Effector memory CD8-positive, alpha-beta T cell (primary cell): ENCODE measurements around the gene ZDHHC14.
"Not testable (repeated sequence)": the region's sequence is repeated elsewhere in the genome, so short reads cannot be mapped to it uniquely, and the experiment has no call there.

ENCODE experiments used
- ATAC-seq: fragments of 150-1000 bp; cut with Tn5 transposase; replicated peaks from 2 replicates; pipeline ENCODE4 v1.10.0; 2021; ENCODE audit warnings: mild to moderate bottlenecking, moderate library complexity
- DNase-seq, 3 experiments: peaks; one replicate each; pipeline ENCODE4 v3.0.0; 2021
- H3K27ac Mint-ChIP-seq, 2 donors: one replicate each; pipeline ENCODE4 v1.8.0; 2022; ENCODE audit warnings: mild to moderate bottlenecking in 2 of 2, mixed read lengths in 2 of 2, moderate library complexity in 2 of 2
- H3K27me3 Mint-ChIP-seq, 2 donors: one replicate each; pipeline ENCODE4 v1.8.0; 2022; ENCODE audit warnings: mixed read lengths in 2 of 2
- H3K36me3 Mint-ChIP-seq: one replicate; pipeline ENCODE4 v1.8.0; 2022; ENCODE audit warnings: mild to moderate bottlenecking, moderate library complexity, mixed read lengths; ENCODE audit not compliant: insufficient read depth
- H3K4me1 Mint-ChIP-seq, 2 donors: one replicate each; pipeline ENCODE4 v1.8.0; 2022; ENCODE audit warnings: low read depth in 2 of 2, mixed read lengths in 2 of 2
- H3K4me3 Mint-ChIP-seq, 2 donors: one replicate each; pipeline ENCODE4 v1.8.0; 2022; ENCODE audit warnings: mild to moderate bottlenecking in 2 of 2, mixed read lengths in 2 of 2, moderate library complexity in 2 of 2
- H3K9me3 Mint-ChIP-seq, 2 donors: one replicate each; pipeline ENCODE4 v1.8.0; 2022; ENCODE audit warnings: mixed read lengths in 2 of 2

Gene ZDHHC14

DNA sequence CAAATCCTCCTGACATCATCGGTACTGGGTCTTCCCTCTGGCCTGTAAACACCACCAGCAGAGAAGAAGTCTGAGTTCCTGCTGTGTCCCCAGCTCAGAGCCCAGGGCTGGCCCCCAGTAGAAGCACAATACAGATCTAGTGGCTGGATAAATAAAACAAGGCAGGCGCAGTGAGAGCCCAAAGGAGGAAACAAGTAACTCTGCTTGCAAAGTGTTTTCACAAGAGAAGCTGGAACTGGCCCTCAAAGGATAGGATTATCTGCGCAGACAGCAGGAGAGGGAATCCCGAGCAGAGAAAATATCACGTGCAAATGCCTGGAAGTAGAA is 205.1 kb downstream of the ZDHHC14 start:
- ATAC-seq: no peak
- DNase-seq: no peak
- Mint-ChIP-seq H3K27ac (peak overlapping the region; percentile 26 to 81), H3K4me3 (no peak overlapping the region), H3K27me3 (no peaks in the 10 kb centered on the region), H3K4me1 (peaks cover 0 to 5% of the 10 kb centered on the region in 2 donors), H3K36me3 (no peaks in the 10 kb centered on the region), H3K9me3 (peaks cover 4 to 17% of the 10 kb centered on the region in 2 donors)

DNA sequence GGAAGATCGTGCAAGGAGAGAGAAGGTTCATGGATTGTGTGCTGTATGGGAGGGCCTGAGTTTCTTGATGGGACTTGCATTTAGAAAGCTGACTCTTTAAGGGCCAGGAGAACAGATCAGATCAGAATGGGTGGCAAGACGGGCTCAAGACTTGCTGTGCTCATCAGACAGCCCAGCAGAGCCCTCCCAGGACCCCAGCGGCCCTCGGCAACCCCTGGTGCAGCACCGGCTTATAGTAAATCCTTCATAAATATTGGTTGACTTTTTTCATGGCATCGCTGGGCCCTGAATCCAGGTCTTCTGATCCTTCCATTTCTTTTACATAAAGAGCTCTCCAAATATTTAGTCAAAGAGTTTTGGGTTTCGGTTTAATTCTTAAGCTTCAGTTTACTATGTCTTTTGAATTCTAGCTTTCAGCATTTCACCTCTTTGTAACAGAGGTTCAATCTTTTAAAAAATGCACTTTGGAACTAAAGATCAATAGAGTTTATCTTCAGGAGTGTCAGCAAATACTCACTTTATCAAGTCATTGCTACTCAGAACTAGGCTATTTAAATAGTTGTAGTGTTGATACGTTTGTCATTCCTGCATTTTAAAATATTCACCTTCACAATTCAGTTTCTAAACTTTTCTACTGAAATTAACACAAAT is 205.6 kb downstream of the ZDHHC14 start:
- Mint-ChIP-seq H3K9me3 (peaks cover 4 to 17% of the 10 kb centered on the region in 2 donors), H3K36me3 (no peaks in the 10 kb centered on the region), H3K4me1 (peaks cover 0 to 5% of the 10 kb centered on the region in 2 donors), H3K27ac (peak overlapping the region in 1 of 2 donors; percentile 26), H3K4me3 (no peak overlapping the region), H3K27me3 (no peaks in the 10 kb centered on the region)
- no peak for DNase-seq
- ATAC-seq: no peak

DNA sequence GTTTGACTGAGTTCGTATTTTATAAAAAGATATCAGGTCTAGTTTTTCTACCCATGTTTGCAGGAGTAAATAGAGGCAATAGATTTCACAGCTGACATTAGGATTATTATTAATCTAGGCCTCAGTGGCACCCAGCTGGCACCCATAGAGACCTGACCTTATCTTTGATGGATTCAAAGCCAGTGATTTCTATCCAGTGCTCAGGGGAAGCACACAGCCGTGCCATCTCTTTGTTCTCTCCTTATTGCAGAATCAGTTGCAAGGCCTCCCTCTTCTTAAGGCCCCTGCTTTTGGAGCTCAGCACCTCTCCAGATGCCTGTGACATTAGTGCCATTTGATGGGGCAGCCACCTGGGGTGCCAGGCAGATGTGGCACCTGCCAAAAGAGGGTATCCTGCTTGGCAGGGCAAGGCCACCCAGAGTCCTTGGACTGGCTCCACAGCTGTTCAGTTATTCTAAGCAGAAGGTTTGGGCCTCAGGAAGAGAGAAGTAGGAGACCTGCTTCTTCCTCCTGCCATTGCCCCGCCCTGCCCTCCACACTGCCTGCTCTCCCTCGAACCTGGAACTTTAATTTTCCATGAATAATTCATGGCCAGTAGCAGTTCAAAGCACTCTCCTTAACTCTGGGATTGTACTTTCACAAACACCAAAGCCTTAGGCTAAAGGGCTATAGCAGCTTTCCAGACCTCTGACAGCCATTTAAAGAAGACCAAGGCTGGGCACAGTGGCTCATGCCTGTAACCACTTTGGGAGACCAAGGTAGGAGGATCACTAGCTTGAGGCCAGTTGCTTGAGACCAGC is 206.3 kb downstream of the ZDHHC14 start:
- DNase-seq (no peak), ATAC-seq (no peak)
- no peak overlapping the region for H3K27ac Mint-ChIP-seq
- H3K27me3 Mint-ChIP-seq: no peaks in the 10 kb centered on the region
- no peaks in the 10 kb centered on the region for H3K36me3 Mint-ChIP-seq
- peaks cover 4 to 16% of the 10 kb centered on the region in 2 donors for H3K9me3 Mint-ChIP-seq
- H3K4me1 Mint-ChIP-seq: peaks cover 0 to 5% of the 10 kb centered on the region in 2 donors
- no peak overlapping the region for H3K4me3 Mint-ChIP-seq

DNA sequence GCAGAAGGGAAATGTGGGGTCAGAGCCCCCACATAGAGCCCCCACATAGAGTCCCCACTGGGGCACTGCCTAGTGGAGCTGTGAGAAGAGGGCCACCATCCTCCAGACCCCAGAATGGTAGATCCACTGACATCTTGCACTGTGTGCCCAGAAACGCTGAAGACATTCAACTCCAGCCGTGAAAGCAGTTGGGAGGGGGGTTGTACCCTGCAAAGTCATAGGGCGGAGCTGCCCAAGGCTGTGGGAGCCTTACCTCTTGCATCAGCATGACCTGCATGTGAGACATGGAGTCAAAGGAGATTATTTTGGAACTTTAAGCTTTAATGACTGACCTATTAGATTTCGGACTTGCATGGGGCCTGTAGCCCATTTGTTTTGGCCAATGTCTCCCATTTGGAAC is 209.7 kb downstream of the ZDHHC14 start:
- H3K4me1 Mint-ChIP-seq, H3K9me3 Mint-ChIP-seq: not testable (repeated sequence)

GRCh38 chr6:157592541-157592940 is 211.6 kb downstream of the ZDHHC14 start:
- Mint-ChIP-seq H3K4me1 (peaks cover 0 to 8% of the 10 kb centered on the region in 2 donors), H3K4me3 (no peak overlapping the region), H3K27ac (peak overlapping the region in 1 of 2 donors; percentile 75), H3K27me3 (no peaks in the 10 kb centered on the region), H3K36me3 (no peaks in the 10 kb centered on the region), H3K9me3 (peaks cover 4 to 9% of the 10 kb centered on the region in 2 donors)
- ATAC-seq: no peak
- no peak for DNase-seq

More for the DNA sequence above, 209.7 kb downstream of the ZDHHC14 start:
- not testable (repeated sequence) for ATAC-seq, H3K27ac Mint-ChIP-seq, H3K4me3 Mint-ChIP-seq, H3K27me3 Mint-ChIP-seq, DNase-seq, H3K36me3 Mint-ChIP-seq

- Mint-ChIP-seq H3K4me1 (peaks cover 0 to 13% of the 10 kb centered on the region in 2 donors), H3K4me3 (no peak overlapping the region), H3K27ac (peak overlapping the region in 1 of 2 donors; percentile 28), H3K27me3 (no peaks in the 10 kb centered on the region), H3K36me3 (no peaks in the 10 kb centered on the region), H3K9me3 (peaks cover 4 to 9% of the 10 kb centered on the region in 2 donors)
- ATAC-seq (no peak), DNase-seq (no peak)
Measured at GRCh38 chr6:157592980-157593379, 212.0 kb downstream of the ZDHHC14 start.

DNA sequence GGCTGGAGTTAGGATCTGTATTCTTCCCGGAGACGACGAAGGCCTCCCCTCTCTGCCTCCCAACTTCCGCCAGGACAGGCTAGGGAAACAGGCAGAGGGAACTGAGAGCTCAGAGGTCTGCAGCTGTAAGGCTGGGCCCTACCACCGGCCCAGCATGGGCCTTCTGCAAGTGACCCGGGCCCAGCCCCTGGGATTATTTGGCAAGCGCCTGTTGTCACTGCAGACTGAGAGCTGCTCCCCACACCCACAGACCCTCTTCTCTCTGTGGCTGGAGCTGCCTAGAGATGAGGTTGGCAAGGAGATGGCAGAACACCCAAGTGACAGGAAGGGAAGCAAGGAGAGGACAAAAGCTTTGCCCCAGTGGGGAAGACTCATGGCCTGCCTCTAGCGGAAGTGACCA is 212.6 kb downstream of the ZDHHC14 start:
- ATAC-seq (no peak), DNase-seq (no peak)
- Mint-ChIP-seq H3K27ac (peak overlapping the region in 1 of 2 donors; percentile 28), H3K27me3 (no peaks in the 10 kb centered on the region), H3K4me3 (no peak overlapping the region), H3K9me3 (peaks cover 4 to 9% of the 10 kb centered on the region in 2 donors), H3K36me3 (no peaks in the 10 kb centered on the region), H3K4me1 (peaks cover 0 to 14% of the 10 kb centered on the region in 2 donors)

- no peak for DNase-seq
- Mint-ChIP-seq H3K4me1 (peaks cover 0 to 14% of the 10 kb centered on the region in 2 donors), H3K36me3 (no peaks in the 10 kb centered on the region), H3K9me3 (peaks cover 0 to 8% of the 10 kb centered on the region in 2 donors), H3K4me3 (no peak overlapping the region), H3K27ac (no peak overlapping the region), H3K27me3 (no peaks in the 10 kb centered on the region)
- no peak for ATAC-seq
Measured at GRCh38 chr6:157594292-157594691, 213.3 kb downstream of the ZDHHC14 start.

DNA sequence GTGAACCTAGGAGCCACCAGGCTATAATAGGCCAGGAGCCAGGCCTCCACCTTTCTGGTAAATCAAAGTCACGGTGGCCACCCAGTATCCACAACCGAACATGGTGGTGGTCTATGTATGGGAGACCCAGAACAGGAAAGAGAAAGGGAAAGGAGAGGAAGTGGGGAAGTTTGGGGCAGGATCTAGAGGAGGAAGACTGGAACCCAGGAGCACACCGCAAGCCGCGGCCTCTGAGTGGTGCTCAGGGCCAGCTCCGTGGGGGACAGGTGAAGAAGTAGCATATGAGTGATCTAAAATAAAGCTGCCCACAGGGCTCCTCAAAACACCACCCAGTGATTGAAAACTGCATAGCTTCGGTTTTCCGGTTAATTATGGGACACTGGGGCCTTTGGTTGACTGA is 214.8 kb downstream of the ZDHHC14 start:
- H3K27me3 Mint-ChIP-seq: no peaks in the 10 kb centered on the region
- no peaks in the 10 kb centered on the region for H3K36me3 Mint-ChIP-seq
- DNase-seq (no peak), ATAC-seq (no peak)
- peak overlapping the region in 1 of 2 donors; percentile 54 for H3K27ac Mint-ChIP-seq
- H3K4me1 Mint-ChIP-seq: peaks cover 0 to 14% of the 10 kb centered on the region in 2 donors
- no peak overlapping the region for H3K4me3 Mint-ChIP-seq
- no peaks in the 10 kb centered on the region for H3K9me3 Mint-ChIP-seq

GRCh38 chr6:157596461-157596860 is 215.5 kb downstream of the ZDHHC14 start:
- DNase-seq (no peak), ATAC-seq (no peak)
- Mint-ChIP-seq H3K27ac (peak overlapping the region; percentile 12 to 54), H3K9me3 (no peaks in the 10 kb centered on the region), H3K27me3 (no peaks in the 10 kb centered on the region), H3K4me1 (peaks cover 0 to 14% of the 10 kb centered on the region in 2 donors), H3K36me3 (no peaks in the 10 kb centered on the region), H3K4me3 (no peak overlapping the region)

- Mint-ChIP-seq H3K4me1 (peaks cover 0 to 14% of the 10 kb centered on the region in 2 donors), H3K4me3 (no peak overlapping the region), H3K27me3 (no peaks in the 10 kb centered on the region), H3K27ac (no peak overlapping the region), H3K36me3 (no peaks in the 10 kb centered on the region), H3K9me3 (no peaks in the 10 kb centered on the region)
- DNase-seq (no peak), ATAC-seq (no peak)
Measured at GRCh38 chr6:157596886-157597285, 215.9 kb downstream of the ZDHHC14 start.

DNA sequence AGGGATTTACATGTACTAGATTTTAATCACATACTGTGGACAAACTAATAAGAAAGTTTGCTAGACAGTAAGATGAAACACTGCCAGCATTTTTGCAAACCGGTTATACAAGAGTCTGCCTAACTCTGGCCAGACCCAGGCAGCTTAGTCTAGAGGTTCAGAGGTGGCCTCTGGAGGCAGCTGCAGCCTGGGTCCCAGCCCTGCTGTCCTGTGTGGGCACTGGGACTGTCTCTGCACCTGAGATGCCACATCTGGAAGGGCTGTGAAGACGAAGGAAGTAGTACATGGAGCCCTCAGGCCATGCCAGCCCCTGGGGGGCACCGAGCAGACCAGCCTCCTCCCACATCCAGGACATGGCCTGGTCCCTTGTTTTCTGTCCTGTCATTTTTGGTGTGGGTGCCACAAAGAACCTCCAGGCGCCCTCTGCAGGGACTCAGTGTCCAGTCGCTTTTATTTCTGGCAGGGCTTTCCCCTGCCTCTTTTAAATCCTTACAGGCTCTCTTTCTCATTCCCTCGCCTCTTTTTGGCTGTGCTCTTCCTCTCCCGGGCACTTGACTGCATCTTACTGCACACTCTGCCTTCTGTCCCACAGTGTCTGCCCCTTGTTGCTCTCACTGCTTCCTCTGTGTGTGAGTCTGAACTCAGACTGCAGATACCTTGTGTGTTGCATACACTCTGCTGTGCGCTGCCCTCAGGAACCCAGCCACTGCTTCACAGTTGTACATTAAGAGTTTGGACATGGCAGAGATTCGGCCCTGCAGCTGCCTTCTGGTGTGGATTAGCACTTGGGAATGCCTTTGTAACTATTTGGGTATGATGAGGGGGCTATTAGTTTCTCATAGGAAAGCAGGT is 216.7 kb downstream of the ZDHHC14 start:
- Mint-ChIP-seq H3K36me3 (peaks cover 3% of the 10 kb centered on the region), H3K27ac (peak overlapping the region in 1 of 2 donors; percentile 12), H3K27me3 (no peaks in the 10 kb centered on the region), H3K4me3 (no peak overlapping the region), H3K4me1 (peaks cover 0 to 14% of the 10 kb centered on the region in 2 donors), H3K9me3 (no peaks in the 10 kb centered on the region)
- DNase-seq (peak; percentile 12 to 20 (median 17)), ATAC-seq (no peak)

- Mint-ChIP-seq H3K4me3 (no peak overlapping the region), H3K4me1 (peaks cover 0 to 14% of the 10 kb centered on the region in 2 donors), H3K27me3 (no peaks in the 10 kb centered on the region), H3K27ac (no peak overlapping the region), H3K36me3 (peaks cover 3% of the 10 kb centered on the region), H3K9me3 (no peaks in the 10 kb centered on the region)
- ATAC-seq: no peak
- no peak for DNase-seq
Measured at GRCh38 chr6:157599191-157599590, 218.2 kb downstream of the ZDHHC14 start.
